VCaP (cell line): ENCODE measurements around the gene TEDC1.
A peak's percentile ranks its signal among the peaks of the same experiment; 100 is the strongest.

ENCODE experiments used
- H3K27ac ChIP-seq: fragments of 450-650 bp; 2 replicates; pipeline ENCODE4 v1.5.1; 2017
- TF ChIP-seq, protein P1 (sequence below): fragments of 450-650 bp; conservative IDR thresholded peaks from 2 replicates; pipeline ENCODE4 v1.5.1; 2017; ENCODE audit warnings: mild to moderate bottlenecking, moderate library complexity

TEDC1 gene

DNA sequence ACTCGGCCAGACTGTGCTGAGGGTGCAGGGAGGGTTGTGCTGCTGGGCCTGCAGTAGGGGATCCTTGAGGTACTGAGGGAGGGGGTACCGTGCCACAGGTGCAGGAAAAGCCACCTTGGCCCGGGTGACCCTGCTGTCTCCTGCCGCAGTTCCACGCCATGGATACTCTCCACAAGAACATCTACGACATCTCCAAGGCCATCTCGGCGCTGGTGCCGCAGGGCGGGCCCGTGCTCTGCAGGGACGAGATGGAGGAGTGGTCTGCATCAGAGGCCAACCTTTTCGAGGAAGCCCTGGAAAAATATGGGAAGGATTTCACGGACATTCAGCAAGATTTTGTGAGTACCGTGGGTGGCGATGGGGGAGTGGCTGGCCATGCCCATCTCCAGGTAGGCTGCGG lies 30.4 kb upstream of the TEDC1 start:
- H3K27ac ChIP-seq: no peak overlapping the region
- TF ChIP-seq, protein P1, sequence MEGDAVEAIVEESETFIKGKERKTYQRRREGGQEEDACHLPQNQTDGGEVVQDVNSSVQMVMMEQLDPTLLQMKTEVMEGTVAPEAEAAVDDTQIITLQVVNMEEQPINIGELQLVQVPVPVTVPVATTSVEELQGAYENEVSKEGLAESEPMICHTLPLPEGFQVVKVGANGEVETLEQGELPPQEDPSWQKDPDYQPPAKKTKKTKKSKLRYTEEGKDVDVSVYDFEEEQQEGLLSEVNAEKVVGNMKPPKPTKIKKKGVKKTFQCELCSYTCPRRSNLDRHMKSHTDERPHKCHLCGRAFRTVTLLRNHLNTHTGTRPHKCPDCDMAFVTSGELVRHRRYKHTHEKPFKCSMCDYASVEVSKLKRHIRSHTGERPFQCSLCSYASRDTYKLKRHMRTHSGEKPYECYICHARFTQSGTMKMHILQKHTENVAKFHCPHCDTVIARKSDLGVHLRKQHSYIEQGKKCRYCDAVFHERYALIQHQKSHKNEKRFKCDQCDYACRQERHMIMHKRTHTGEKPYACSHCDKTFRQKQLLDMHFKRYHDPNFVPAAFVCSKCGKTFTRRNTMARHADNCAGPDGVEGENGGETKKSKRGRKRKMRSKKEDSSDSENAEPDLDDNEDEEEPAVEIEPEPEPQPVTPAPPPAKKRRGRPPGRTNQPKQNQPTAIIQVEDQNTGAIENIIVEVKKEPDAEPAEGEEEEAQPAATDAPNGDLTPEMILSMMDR: no peak

DNA sequence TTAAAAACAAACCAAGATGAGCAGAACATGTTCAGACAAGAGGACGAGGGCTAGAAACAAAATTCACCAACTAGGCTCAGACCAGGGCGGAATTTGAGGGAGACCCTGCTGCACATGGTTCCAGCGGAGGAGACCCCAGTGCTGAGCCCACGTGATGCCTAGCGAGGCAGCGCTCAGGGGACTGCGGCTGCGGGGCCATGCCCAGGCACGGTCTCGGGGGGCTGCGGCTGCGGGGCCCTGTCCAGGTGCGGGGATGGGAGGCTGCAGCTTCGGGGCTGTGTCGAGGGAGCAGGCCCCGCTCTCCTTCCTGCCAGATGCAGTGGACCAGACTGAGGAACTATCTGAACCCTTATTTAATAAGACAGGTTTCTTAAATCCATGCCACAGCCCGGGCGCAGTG lies 29.1 kb upstream of the TEDC1 start:
- H3K27ac ChIP-seq: no peak overlapping the region
- TF ChIP-seq, protein P1: no peak

DNA sequence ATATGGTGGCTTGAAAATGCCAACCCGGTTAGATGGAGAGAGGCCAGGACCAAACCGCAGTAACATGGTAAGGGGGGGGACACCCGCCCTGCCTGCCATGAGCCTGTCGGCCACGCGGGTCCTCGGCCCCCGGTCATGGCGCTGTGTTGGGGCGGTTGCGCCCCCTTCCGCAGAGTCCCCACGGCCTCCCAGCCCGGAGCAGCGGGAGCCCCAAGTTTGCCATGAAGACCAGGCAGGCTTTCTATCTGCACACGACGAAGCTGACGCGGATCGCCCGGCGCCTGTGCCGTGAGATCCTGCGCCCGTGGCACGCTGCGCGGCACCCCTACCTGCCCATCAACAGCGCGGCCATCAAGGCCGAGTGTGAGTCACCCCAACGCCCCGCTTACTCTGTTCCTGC lies 26.5 kb upstream of the TEDC1 start:
- TF ChIP-seq, protein P1: no peak
- no peak overlapping the region for H3K27ac ChIP-seq

DNA sequence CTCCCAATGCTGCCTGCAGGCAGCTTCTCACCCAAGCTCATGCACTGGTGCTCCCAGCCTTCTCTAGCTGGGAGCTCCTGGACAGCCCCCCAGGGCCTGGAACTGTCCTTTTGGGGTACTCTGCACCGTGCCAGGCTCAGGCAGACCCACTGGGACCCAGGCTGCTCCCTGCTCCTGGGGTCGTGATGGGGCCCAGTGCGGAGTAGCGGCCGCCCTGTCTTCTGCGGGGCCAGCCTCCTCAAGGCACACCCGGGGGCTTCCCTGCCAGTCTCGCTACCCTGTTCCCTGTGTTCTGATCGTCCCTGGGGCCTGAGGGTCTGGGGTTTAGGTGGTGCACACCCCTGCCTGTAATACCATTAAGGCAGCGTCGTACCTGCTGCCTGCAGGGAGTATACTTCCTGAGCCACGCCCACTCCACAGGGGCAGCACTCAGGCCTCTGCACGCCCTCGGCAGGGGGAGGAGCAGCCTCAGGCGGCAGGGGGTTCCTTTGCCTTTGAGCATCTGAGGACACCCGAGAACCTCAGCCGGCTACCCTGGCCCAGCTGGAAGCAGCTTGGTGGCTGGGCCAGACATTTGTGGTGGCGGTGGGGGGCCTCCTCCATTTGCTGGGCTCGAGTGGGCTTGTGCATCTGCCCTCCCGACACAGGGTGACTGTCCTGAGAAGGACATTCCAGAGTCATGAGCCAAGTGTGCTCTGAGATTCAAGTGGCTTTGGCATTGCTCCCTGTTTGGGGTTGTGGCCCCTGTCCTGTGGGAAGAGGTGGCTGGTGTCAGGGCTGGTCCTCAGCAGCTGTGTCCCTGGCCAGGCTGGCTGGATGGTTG lies 25.6 kb upstream of the TEDC1 start:
- TF ChIP-seq, protein P1: no peak

DNA sequence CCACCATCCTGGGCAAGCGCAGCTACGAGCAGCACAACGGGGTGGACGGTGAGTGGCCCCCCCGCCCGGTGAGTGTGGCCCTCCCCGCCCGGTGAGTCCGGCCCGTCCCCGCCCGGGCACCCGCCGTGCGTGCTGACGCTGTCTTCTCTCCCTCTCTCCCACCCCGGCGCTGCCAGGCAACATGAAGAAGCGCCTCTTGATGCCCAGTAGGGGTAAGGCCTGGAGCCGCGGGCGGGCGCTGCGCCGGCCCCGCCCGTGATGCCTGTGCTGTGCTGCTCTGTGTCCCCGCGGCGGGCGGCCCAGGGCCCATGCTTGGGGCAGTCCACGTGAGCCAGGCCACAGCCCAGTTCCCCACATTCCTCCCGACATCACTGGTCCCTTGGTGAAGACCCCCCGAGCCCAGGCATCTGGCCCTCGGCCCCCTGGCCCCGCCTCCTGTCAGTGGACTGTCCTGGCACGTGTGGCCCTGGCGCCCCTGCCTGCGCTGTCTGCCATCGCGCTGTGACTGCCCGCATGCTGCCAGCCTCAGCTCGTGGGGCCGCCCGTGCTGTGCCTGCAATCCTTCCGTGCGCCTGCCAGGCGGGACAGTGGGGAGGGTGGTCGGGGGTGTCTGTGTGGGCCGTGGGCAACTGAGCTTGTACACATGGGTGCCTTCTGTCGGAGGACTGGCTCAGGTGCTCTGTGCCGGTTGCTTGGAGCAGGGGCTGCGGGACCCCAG lies 24.4 kb upstream of the TEDC1 start:
- TF ChIP-seq, protein P1: no peak
- H3K27ac ChIP-seq: peak overlapping the region; percentile 43

More for the DNA sequence above, 25.6 kb upstream of the TEDC1 start:
- peak overlapping the region; percentile 20; the same call in 1 of the 2 replicates for H3K27ac ChIP-seq

DNA sequence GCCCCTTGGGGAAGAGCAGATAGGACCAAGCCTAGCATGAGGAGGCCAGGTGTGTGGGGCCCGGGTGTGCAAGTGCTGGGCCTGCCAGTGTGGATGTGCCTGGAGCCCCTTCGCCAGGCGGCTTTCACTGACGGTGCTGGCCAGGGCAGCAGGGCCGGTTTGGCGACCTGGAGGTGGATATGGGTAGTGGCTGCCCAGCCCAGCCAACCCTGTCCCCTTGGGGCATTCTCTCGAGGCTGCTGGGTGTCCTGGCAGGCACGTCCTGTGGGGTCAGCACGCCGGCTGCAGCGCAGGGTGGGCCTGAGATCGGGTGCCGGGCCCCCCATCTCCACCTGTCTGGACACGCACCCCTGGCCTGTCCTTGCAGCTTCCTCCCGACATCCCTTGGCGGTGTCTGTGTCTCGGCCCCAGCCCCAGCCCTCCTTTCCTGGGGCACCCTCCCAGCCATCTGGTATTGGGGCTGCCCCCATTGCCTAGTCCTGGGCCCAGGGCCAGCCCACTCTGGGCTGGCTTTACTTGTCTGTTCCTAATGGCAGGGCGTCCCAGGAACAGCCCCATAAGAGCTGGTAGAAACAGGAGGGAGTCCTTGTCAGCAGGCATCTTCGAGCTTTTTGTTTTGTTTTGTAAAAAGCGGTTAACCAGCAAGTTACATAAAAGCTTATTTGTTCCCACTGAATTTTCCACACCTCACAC lies 23.7 kb upstream of the TEDC1 start:
- TF ChIP-seq, protein P1: no peak
- peak overlapping the region; percentile 43 for H3K27ac ChIP-seq

DNA sequence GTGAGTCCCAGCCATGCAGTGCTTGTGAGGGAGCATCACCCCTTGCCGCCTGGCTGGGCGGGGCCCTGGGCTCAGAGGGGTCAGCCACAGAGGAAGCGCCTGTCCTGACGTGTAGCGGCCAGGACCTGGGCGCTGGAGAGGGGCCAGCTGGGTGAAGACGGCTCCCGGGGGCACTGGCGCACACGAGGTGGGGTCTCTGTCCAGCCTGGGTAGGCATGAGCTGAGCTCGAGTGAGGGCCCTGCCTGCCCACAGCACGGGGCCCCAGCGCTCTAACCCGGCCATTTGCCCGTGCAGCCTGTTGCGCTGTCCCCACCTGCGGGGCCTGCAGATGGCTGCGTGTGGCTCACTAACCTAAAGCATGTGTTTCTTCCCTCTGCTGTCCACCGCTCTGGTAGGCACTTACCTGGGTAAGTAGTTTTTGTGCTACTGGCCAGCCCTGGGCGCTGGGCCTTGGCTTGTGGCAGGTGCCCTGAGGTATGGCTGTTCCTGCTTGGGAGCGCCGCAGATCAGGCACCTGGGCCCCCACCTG lies 23.0 kb upstream of the TEDC1 start:
- H3K27ac ChIP-seq: peak overlapping the region; percentile 43
- TF ChIP-seq, protein P1: no peak
